HG02970 (cell line): Measurements from ENCODE around the gene XRRA1.
"Not testable (repeated sequence)": the region's sequence is repeated elsewhere in the genome, so short reads cannot be mapped to it uniquely, and the experiment has no call there.

Experiments used
- ATAC-seq: cut with Tn5 transposase; IDR thresholded peaks from one replicate; pipeline ENCODE4 v1.9.1; 2021; ENCODE audit warnings: mild to moderate bottlenecking, moderate library complexity, moderate number of reproducible peaks; ENCODE audit not compliant: unreplicated experiment, low FRiP score

Gene XRRA1

GRCh38 chr11:74948898-74949752, at the start of gene XRRA1, which contains the start of gene SPCS2:
Gene XRRA1, minus strand, starts transcription at chr11:74949091. Its CDS starts 8,213 bp downstream, at chr11:74940878.
Gene SPCS2, plus strand, starts transcription at chr11:74949266. Its CDS starts 20 bp downstream, at chr11:74949286.
- peak; percentile 89 for ATAC-seq

- ATAC-seq = no peak
Observed at GRCh38 chr11:74992852-74993251, 44.0 kb upstream of the XRRA1 start.

GRCh38 chr11:74990941-74991340, 42.0 kb upstream of the XRRA1 start:
- no peak for ATAC-seq

- ATAC-seq = not testable (repeated sequence)
Observed at GRCh38 chr11:74990150-74990549, 41.3 kb upstream of the XRRA1 start.

- no peak for ATAC-seq
Observed at GRCh38 chr11:74989260-74989638, 40.4 kb upstream of the XRRA1 start.

GRCh38 chr11:74988541-74989259, 39.8 kb upstream of the XRRA1 start, which contains the start of gene NEU3:
Gene NEU3, plus strand, starts transcription at chr11:74988933. Its CDS starts 128 bp downstream, at chr11:74989061.
- peak; percentile 76 for ATAC-seq

GRCh38 chr11:74984730-74985129, 35.8 kb upstream of the XRRA1 start:
- no peak for ATAC-seq

- no peak for ATAC-seq
Observed at GRCh38 chr11:74984070-74984469, 35.2 kb upstream of the XRRA1 start.

GRCh38 chr11:74981888-74982287, 33.0 kb upstream of the XRRA1 start:
- ATAC-seq = no peak

- ATAC-seq = no peak
Observed at GRCh38 chr11:74980634-74981033, 31.7 kb upstream of the XRRA1 start.

- ATAC-seq = no peak
Observed at GRCh38 chr11:74978041-74978440, 29.1 kb upstream of the XRRA1 start.

- no peak for ATAC-seq
Observed at GRCh38 chr11:74971424-74971823, 22.5 kb upstream of the XRRA1 start.

- ATAC-seq = no peak
Observed at GRCh38 chr11:74970852-74971395, 22.0 kb upstream of the XRRA1 start.

- no peak for ATAC-seq
Observed at GRCh38 chr11:74966651-74967050, 17.8 kb upstream of the XRRA1 start.

GRCh38 chr11:74960128-74960527, 11.2 kb upstream of the XRRA1 start:
- not testable (repeated sequence) for ATAC-seq

- no peak for ATAC-seq
Observed at GRCh38 chr11:74957937-74958629, 9.2 kb upstream of the XRRA1 start.

GRCh38 chr11:74956397-74957015, 7.6 kb upstream of the XRRA1 start:
- ATAC-seq = no peak

- no peak for ATAC-seq
Observed at GRCh38 chr11:74954199-74954598, 5.3 kb upstream of the XRRA1 start.

- ATAC-seq = no peak
Observed at GRCh38 chr11:74953451-74953850, 4.6 kb upstream of the XRRA1 start.

- ATAC-seq = no peak
Observed at GRCh38 chr11:74952752-74953151, 3.9 kb upstream of the XRRA1 start.
